ENCODE results near the gene WWOX.

Gene WWOX

DNA sequence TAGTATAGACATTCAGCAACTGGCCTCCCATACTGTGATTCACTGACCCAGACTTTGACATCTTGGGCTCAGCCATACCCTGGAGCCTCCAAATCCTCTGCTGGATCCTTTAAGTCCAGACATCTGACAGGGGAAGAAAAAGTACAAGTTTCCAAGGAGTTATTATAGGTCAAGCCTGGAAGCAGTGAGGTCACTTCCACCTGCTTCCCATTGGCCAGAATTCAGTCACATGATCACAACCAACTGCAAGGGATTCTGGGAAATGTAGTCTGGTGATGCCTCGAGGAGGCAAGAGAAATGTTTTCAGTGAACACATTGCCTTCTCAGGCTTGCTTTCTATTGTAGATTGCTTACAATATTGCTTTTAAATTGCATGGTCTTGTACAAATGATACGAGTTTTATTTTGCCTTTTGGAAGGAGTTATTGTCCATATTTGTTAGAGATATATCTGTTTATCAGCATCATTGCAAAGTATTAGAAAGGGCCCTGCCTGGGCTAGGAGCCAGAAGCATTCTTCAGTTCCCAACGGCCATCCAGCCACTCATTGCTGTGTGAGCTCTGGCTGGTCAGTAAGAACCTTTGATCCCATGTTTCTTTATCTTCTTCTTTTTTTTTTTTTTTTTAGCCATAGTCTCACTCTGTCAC lies 696.9 kb downstream of the WWOX start:
- H3K27ac Mint-ChIP-seq: no peak overlapping the region
- H3K4me3 Mint-ChIP-seq: no peak overlapping the region
- H3K36me3 Mint-ChIP-seq (ENCODE audit: low read depth): no peaks in the 10 kb centered on the region
- no peaks in the 10 kb centered on the region for H3K27me3 Mint-ChIP-seq
- DNase-seq: no peak
- peaks cover 26% of the 10 kb centered on the region for H3K4me1 Mint-ChIP-seq (ENCODE audit: low read depth)
- H3K9me3 Mint-ChIP-seq: no peaks in the 10 kb centered on the region

DNA sequence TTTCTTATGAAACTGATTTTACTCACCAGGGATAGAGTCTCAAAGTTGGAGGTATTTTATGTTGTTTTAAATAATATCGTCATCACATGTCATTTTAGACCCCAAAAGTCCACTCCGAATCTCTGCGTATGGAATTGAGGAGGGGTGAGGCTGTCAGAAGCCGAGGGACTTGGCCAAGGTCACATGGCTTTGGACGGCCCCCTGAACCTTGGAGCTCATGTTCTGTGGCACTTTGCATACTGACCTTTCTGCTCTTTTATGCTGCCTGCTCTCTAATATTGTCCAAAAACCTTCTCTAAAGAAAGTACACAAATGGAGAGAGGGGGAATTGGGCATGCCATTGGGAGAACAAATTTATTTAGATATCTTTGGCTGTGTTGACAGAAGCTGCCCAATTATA lies 700.0 kb downstream of the WWOX start:
- Mint-ChIP-seq H3K27ac (no peak overlapping the region), H3K4me1 (ENCODE audit: low read depth) (peaks cover 19% of the 10 kb centered on the region), H3K9me3 (no peaks in the 10 kb centered on the region), H3K36me3 (ENCODE audit: low read depth) (no peaks in the 10 kb centered on the region), H3K27me3 (no peaks in the 10 kb centered on the region), H3K4me3 (no peak overlapping the region)
- no peak for DNase-seq

DNA sequence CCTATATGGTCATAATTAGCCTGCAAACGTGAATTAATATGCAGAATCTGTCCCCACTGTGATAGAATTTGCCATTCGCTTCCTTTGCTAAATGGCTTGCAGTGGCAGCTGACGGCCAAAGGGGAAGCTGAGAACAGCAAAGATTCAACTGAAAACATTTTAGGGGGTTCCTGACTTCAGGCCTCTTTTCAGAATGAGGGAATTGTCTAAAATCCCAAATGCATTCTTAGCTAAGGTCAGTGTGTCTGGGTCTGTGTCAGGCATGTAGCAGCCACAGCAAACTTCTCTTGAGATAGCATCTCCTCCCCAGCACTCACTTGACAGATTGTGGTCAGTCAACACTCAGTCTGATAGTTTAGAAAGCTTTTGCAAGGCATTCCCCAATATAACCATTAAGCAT lies 701.1 kb downstream of the WWOX start:
- H3K4me1 Mint-ChIP-seq (ENCODE audit: low read depth): peaks cover 9% of the 10 kb centered on the region
- H3K27me3 Mint-ChIP-seq: no peaks in the 10 kb centered on the region
- no peak overlapping the region for H3K4me3 Mint-ChIP-seq
- no peaks in the 10 kb centered on the region for H3K9me3 Mint-ChIP-seq
- no peak for DNase-seq
- no peak overlapping the region for H3K27ac Mint-ChIP-seq
- no peaks in the 10 kb centered on the region for H3K36me3 Mint-ChIP-seq (ENCODE audit: low read depth)

DNA sequence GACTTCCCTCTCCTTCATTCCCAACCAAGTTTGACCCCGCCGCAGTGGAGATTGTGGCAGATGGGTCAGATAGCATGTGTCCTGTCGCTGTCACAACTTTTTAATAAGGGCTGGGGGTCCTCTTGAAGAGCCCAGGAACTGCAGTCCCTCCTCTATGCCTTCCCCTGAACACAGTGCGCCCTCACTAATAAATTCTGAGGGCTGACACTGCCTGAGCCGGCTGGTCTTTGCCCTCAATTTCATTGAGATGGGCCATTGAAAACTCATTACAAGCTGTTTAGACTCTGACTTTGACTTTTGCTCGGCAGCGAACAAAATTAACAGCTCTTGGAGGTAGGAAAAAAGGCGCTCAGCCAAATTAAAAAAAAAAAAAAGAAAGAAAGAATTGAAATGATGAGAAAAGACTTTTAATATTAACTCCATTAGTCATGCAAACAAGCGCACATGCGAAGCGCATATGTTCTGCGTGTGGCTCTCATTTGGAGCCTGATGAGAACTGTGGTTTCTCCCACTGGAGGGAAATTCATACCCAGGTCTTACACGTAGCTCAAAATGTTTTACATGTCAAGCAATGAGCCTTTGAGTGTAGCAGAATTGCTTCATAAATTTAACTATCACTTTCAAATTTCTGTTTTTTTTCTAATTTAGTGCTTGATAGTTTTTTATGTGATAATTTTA lies 704.7 kb downstream of the WWOX start:
- no peaks in the 10 kb centered on the region for H3K36me3 Mint-ChIP-seq (ENCODE audit: low read depth)
- no peak for DNase-seq
- no peak overlapping the region for H3K27ac Mint-ChIP-seq
- H3K4me1 Mint-ChIP-seq (ENCODE audit: low read depth): peaks cover 4% of the 10 kb centered on the region
- no peak overlapping the region for H3K4me3 Mint-ChIP-seq
- H3K9me3 Mint-ChIP-seq: no peaks in the 10 kb centered on the region
- H3K27me3 Mint-ChIP-seq: no peaks in the 10 kb centered on the region

DNA sequence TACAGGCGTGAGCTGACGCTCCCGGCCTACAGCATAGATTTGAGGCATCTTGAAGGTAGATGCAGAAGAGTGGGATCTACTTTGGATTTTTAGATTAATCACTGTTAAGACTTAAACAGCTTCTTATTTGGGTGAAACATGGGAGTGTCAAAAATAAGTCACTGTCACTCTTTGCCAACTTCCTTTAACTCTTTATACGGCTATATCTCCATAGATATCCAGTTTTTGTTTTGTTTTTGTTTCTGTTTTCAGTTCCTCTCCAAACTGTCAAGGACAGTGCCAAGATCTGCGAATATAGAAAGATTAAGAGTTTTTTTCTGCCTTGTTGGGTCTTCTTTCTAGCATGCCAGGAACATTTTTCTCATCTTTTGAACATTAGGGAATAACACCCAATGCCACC lies 706.1 kb downstream of the WWOX start:
- Mint-ChIP-seq H3K9me3 (no peaks in the 10 kb centered on the region), H3K4me1 (ENCODE audit: low read depth) (peaks cover 2% of the 10 kb centered on the region), H3K36me3 (ENCODE audit: low read depth) (no peaks in the 10 kb centered on the region), H3K27ac (no peak overlapping the region), H3K4me3 (no peak overlapping the region), H3K27me3 (no peaks in the 10 kb centered on the region)
- DNase-seq: no peak

DNA sequence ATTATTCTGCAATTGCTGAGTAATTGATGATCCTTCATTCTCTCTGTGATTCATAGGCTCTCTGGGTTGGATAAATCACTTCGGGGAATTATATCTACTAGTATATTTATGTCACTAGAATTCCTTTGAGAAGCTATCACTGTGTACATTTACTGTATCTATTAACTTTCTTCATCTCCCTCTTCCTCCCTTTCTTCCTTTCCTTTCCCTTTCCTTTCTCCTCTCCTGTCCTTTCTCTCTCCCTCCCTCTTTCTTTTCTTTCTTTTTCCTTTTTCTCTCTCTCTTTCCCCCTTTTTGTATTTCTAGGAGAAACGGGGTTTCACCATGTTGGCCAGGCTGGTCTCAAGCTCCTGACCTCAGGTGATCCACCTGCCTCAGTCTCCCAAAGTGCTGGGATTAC lies 711.8 kb downstream of the WWOX start:
- H3K27ac Mint-ChIP-seq: no peak overlapping the region
- no peaks in the 10 kb centered on the region for H3K4me1 Mint-ChIP-seq (ENCODE audit: low read depth)
- no peak overlapping the region for H3K4me3 Mint-ChIP-seq
- no peaks in the 10 kb centered on the region for H3K27me3 Mint-ChIP-seq
- no peaks in the 10 kb centered on the region for H3K9me3 Mint-ChIP-seq
- no peaks in the 10 kb centered on the region for H3K36me3 Mint-ChIP-seq (ENCODE audit: low read depth)
- no peak for DNase-seq

DNA sequence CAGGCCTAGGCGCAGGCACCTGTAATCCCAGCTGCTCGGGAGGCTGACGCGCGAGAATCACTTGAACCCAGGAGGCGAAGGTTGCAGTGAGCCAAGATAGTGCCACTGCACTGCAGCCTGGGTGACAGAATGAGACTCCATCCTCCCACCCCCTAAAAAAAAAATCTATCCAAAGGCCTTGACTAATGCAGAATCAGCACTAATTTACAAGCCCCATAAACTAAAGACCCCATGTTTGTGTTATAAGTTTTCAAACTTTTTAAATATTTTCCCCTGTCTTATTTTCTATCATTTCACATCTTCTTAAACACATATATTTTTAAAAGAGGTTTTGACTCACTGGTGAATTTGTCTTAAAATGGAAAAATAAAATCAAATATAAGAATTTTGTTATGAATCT lies 713.1 kb downstream of the WWOX start:
- no peak overlapping the region for H3K4me3 Mint-ChIP-seq
- no peaks in the 10 kb centered on the region for H3K9me3 Mint-ChIP-seq
- no peak for DNase-seq
- no peak overlapping the region for H3K27ac Mint-ChIP-seq
- no peaks in the 10 kb centered on the region for H3K36me3 Mint-ChIP-seq (ENCODE audit: low read depth)
- peaks cover 4% of the 10 kb centered on the region for H3K4me1 Mint-ChIP-seq (ENCODE audit: low read depth)
- no peaks in the 10 kb centered on the region for H3K27me3 Mint-ChIP-seq

DNA sequence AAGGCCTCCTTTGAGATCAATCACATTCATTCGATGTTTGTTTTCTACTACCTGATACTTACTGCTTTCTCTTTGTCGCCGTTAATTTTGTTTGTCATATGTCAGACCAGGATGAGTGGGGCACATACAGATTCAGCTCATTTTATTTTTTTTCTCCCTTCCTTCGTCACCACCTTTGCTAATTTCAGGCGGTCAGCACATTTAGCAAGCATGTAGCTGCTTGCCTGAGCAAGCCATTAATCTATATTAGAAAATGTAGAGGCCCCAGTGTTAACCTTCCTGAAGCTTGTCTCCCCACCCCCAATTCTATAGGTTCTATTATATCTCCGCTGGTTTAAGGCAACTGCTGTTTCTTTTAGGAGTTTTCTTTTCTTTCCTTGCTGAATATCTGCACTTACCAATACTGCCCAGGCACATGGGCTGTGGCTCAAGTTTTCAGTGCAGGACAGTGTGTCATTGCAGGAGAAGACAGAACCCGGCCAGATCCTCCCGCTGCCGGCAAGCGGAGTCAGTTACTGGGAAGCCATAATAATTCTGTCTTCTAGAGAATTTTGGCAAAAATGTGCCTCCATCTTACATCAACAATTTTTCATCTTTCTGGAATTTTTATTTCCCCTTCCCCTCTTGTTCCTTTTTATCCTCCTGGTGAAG lies 714.3 kb downstream of the WWOX start:
- H3K9me3 Mint-ChIP-seq: no peaks in the 10 kb centered on the region
- no peak for DNase-seq
- H3K27me3 Mint-ChIP-seq: no peaks in the 10 kb centered on the region
- H3K4me1 Mint-ChIP-seq (ENCODE audit: low read depth): peaks cover 4% of the 10 kb centered on the region
- no peaks in the 10 kb centered on the region for H3K36me3 Mint-ChIP-seq (ENCODE audit: low read depth)
- H3K27ac Mint-ChIP-seq: no peak overlapping the region
- H3K4me3 Mint-ChIP-seq: no peak overlapping the region

DNA sequence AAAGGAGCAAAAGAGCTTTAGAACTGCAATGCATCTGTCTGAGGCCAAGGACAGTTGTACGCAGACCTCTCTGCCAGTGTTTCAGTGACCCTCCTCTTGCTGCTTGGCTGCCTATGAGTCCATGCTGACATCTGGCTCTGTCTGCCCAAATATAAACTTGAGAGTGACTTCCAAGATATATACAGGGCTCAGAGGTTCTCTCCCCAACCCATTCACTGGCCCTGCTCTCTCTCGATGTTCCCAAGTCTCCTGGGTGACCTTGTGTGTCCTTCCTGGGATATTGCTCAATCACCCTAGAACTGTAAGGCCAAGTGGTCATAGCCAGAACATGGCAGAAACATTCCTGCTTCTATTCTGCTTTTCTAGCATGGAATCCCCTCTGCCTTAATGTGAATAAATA lies 716.3 kb downstream of the WWOX start:
- H3K9me3 Mint-ChIP-seq: no peaks in the 10 kb centered on the region
- no peak for DNase-seq
- no peaks in the 10 kb centered on the region for H3K27me3 Mint-ChIP-seq
- H3K27ac Mint-ChIP-seq: no peak overlapping the region
- H3K36me3 Mint-ChIP-seq (ENCODE audit: low read depth): no peaks in the 10 kb centered on the region
- peaks cover 4% of the 10 kb centered on the region for H3K4me1 Mint-ChIP-seq (ENCODE audit: low read depth)
- H3K4me3 Mint-ChIP-seq: no peak overlapping the region

DNA sequence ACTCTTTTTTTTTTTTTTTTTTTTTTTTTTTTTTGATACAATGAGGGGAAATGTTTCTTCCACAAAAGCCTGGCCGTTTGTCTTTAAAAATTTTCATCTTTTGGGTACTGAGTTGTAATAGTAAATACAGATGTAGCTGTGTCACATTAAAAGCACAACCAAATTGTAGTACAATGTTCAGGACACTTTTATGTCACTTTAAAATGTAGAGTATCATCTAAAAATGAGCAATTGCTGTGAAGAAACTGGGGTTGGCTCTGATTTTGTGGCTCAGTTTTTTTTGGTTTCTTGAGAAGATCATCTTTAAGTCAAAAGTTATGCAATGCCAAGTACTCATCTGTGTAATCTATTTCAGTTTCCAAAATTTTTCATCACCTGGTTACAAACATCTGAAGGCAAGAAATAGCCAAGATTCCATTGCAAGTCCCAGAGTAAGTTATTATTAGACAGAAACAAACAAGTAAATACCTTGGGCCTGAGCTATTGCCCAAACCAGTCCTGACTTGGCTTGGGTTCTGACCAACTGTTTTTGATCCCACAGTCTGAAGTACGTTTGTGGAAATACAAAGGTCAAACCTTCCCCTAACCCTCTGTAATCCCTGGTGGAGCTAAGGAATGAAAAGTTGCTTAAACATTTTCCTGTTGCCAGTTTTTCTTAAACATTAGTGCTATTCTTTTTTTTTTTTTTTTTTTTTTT lies 717.2 kb downstream of the WWOX start:
- Mint-ChIP-seq H3K9me3 (no peaks in the 10 kb centered on the region), H3K36me3 (ENCODE audit: low read depth) (no peaks in the 10 kb centered on the region), H3K27ac (no peak overlapping the region), H3K27me3 (no peaks in the 10 kb centered on the region), H3K4me3 (no peak overlapping the region), H3K4me1 (ENCODE audit: low read depth) (peaks cover 4% of the 10 kb centered on the region)
- DNase-seq: no peak

DNA sequence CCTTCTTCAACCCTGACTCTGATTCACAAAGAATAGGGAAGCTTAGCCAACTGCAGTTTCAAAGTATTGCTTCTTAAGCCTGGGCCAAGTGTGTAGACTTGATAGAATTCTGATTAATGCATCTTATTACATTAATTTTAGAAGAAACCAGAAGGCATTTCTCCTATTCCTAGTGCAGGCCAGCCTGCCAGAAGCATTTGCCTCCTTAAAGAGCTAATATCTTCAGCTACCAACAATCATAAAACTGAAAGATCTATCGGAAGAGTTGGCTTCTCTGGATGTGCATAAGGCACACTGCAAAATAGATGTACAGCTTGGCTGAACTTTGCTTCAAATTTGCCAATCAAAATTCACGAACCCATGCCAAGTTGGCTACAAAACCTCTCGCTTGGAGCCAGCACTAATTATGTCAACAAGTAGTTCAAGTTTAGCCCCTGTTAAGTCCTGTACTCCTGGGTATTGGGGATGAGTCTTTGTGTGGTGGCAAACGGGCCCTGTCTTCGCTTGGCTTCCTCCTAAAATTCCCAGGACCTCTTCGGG lies 717.8 kb downstream of the WWOX start:
- Mint-ChIP-seq H3K36me3 (ENCODE audit: low read depth) (no peaks in the 10 kb centered on the region), H3K4me1 (ENCODE audit: low read depth) (peaks cover 4% of the 10 kb centered on the region), H3K27me3 (no peaks in the 10 kb centered on the region), H3K27ac (no peak overlapping the region), H3K4me3 (no peak overlapping the region), H3K9me3 (no peaks in the 10 kb centered on the region)
- DNase-seq: no peak

DNA sequence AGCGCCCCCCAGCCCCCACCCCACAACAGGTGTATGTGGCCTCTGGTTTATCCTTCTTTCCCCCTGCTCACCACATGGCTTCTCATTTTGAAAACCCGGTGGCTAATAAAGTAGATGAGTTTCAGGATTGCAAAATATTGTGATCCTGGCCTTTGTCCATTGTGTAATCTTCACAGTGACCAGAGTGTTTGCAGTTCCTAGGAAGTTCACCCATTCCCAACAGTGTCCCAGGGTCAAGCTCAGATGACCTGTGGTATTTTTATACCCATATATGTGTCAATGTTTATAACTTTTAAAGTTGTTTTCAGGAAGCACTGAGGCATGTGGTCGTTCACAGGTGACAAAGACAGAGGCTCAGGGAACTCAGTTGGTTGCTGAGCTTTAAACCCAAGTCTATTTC lies 721.9 kb downstream of the WWOX start:
- Mint-ChIP-seq H3K27me3 (no peaks in the 10 kb centered on the region), H3K4me3 (no peak overlapping the region), H3K9me3 (no peaks in the 10 kb centered on the region), H3K4me1 (ENCODE audit: low read depth) (peaks cover 4% of the 10 kb centered on the region), H3K27ac (no peak overlapping the region), H3K36me3 (ENCODE audit: low read depth) (no peaks in the 10 kb centered on the region)
- no peak for DNase-seq

DNA sequence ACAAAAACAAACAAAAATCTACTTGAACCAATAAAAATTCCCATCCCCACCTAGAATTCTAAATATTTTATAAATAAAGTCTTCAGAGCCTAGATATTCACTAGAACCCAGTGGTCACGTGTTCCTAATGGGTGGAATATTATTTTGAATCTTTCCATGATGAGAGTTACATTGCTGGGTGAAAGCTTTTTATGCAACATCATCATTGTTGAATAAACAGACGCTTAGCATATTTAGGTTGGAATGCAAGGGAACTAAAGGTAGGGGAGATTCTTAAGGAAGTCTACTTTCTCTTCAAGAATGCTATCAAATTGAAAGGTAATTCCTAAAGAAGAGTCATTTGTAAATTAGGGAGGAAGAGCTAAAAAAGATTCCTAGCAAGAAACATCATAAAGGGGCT lies 723.1 kb downstream of the WWOX start:
- no peak overlapping the region for H3K27ac Mint-ChIP-seq
- no peaks in the 10 kb centered on the region for H3K4me1 Mint-ChIP-seq (ENCODE audit: low read depth)
- DNase-seq: no peak
- no peak overlapping the region for H3K4me3 Mint-ChIP-seq
- H3K9me3 Mint-ChIP-seq: no peaks in the 10 kb centered on the region
- no peaks in the 10 kb centered on the region for H3K27me3 Mint-ChIP-seq
- no peaks in the 10 kb centered on the region for H3K36me3 Mint-ChIP-seq (ENCODE audit: low read depth)

DNA sequence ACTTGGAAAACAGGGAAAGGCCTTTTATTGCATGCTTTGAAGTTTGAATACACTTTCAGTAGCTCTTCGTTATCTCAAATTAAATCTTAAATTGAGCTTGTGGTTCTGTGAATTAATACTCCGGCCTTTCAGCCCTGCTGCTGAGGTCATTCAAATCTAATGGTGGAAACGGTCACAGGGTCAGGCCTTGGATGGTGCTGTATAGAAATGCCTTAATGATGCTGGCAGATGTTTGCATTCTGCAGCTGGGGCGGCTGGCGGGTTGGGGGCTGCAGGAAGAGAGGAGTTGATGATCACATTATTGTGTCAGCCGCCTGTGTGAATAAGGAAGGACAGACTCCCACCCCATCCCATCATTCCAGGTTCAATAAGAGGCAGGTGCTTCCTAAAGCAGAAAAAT lies 723.6 kb downstream of the WWOX start:
- Mint-ChIP-seq H3K9me3 (no peaks in the 10 kb centered on the region), H3K4me3 (no peak overlapping the region), H3K36me3 (ENCODE audit: low read depth) (no peaks in the 10 kb centered on the region), H3K4me1 (ENCODE audit: low read depth) (no peaks in the 10 kb centered on the region), H3K27me3 (no peaks in the 10 kb centered on the region), H3K27ac (no peak overlapping the region)
- DNase-seq: no peak

DNA sequence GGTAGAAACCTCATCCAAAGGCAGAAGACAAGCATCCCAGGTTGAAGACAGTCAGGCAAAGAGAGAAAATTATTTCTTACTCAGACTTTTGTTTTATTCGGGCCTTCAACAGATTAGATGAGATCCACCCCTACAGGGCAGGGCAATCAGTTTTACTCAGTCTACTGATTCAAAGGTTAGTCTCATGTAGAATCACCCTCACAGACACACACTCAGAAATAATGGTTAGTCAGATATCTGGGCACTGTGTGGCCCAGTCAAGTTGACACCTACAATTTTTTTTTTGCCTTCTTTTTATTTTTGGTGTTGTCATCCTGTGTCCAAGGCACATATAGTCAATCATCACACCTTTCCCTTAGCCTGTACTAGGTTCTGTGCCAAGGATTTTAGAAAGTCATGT lies 729.8 kb downstream of the WWOX start:
- Mint-ChIP-seq H3K9me3 (no peaks in the 10 kb centered on the region), H3K27ac (no peak overlapping the region), H3K36me3 (ENCODE audit: low read depth) (no peaks in the 10 kb centered on the region), H3K4me1 (ENCODE audit: low read depth) (peaks cover 1% of the 10 kb centered on the region), H3K27me3 (no peaks in the 10 kb centered on the region), H3K4me3 (no peak overlapping the region)
- no peak for DNase-seq
